H1 (cell line): ENCODE data around the gene RMP24.
A peak's percentile ranks its signal among the peaks of the same experiment; 100 is the strongest.

Experiments
- CTCF ChIA-PET: fragments of 300-600 bp; sonication (Branson Sonifier 250); formaldehyde crosslinking; loops from one replicate; lab custom pipeline; 2021; ENCODE audit not compliant: partially characterized antibody; lab: Charles Lee
- POLR2A ChIA-PET: fragments of 300-600 bp; sonication (Branson Sonifier 250); formaldehyde crosslinking; loops from one replicate; lab custom pipeline; 2021; ENCODE audit warnings: inconsistent platforms; ENCODE audit not compliant: partially characterized antibody; lab: Charles Lee
- DNase-seq, 2 experiments: peaks; one replicate each; pipeline versions ENCODE4 v3.0.0 to v3.0.0-alpha.2; 2010 to 2022; ENCODE audit warnings: low spot score in 2 of 2, low read depth in 1 of 2, mixed read lengths in 1 of 2
- FAIRE-seq: peaks from 2 replicates; lab custom pipeline; 2011; peaks lifted over from hg19 to GRCh38; lab: Jason Lieb, UNC
- H2AFZ ChIP-seq: 2 replicates; pipeline ENCODE4 v1.8.1; 2012; ENCODE audit warnings: low read length, inconsistent platforms
- H2AK5ac ChIP-seq: 2 replicates; pipeline ENCODE4 v1.6.1; 2013; ENCODE audit warnings: low read depth, low read length
- H2BK120ac ChIP-seq: replicated peaks from 2 replicates; pipeline ENCODE3; 2013; ENCODE audit warnings: low read depth, low read length, inconsistent platforms
- H2BK12ac ChIP-seq: 2 replicates; pipeline ENCODE4 v1.6.1; 2013; ENCODE audit warnings: low read depth, low read length
- H2BK15ac ChIP-seq: 2 replicates; pipeline ENCODE4 v1.6.1; 2013; ENCODE audit warnings: low read length
- H2BK20ac ChIP-seq: 2 replicates; pipeline ENCODE4 v1.6.1; 2013; ENCODE audit warnings: low read length
- H2BK5ac ChIP-seq: 2 replicates; pipeline ENCODE4 v1.6.1; 2013; ENCODE audit warnings: low read depth, low read length
- H3K14ac ChIP-seq: 2 replicates; pipeline ENCODE4 v1.6.1; 2013; ENCODE audit warnings: inconsistent platforms; ENCODE audit not compliant: insufficient read length
- H3K18ac ChIP-seq: 2 replicates; pipeline ENCODE4 v1.6.1; 2013; ENCODE audit warnings: low read length; ENCODE audit errors: extremely low read depth
- H3K23ac ChIP-seq: 2 replicates; pipeline ENCODE4 v1.6.1; 2013; ENCODE audit warnings: inconsistent platforms; ENCODE audit not compliant: insufficient read length
- H3K23me2 ChIP-seq: 2 replicates; pipeline ENCODE4 v1.6.1; 2013; ENCODE audit warnings: low read depth, low read length
- H3K27ac ChIP-seq: 2 replicates; pipeline ENCODE4 v1.6.1; 2011; ENCODE audit warnings: low read depth, low read length, inconsistent platforms
- H3K27me3 ChIP-seq, 4 experiments: replicated peaks in 1 of 4; 1 replicate in 1 of 4; 2 replicates in 3 of 4; pipeline versions ENCODE4 v1.6.1 to v1.8.1; 2011 to 2013; ENCODE audit warnings: low read length in 3 of 4, mild to moderate bottlenecking in 3 of 4, inconsistent platforms in 2 of 4, mixed read lengths in 2 of 4, moderate library complexity in 1 of 4; ENCODE audit not compliant: control insufficient read depth in 3 of 4, insufficient read depth in 3 of 4; ENCODE audit errors: extremely low read depth in 1 of 4
- H3K36me3 ChIP-seq, 4 experiments: 2 replicates each; pipeline versions ENCODE4 v1.6.1 to v1.8.1; 2011 to 2013; ENCODE audit warnings: mild to moderate bottlenecking in 4 of 4, low read length in 3 of 4, moderate library complexity in 2 of 4, control low read depth in 1 of 4, inconsistent platforms in 1 of 4; ENCODE audit not compliant: insufficient read depth in 4 of 4, control insufficient read depth in 2 of 4
- H3K4ac ChIP-seq: replicated peaks from 2 replicates; pipeline ENCODE3; 2013; ENCODE audit warnings: low read length, low read depth, mixed read lengths, inconsistent platforms; ENCODE audit not compliant: insufficient read length
- H3K4me1 ChIP-seq, 4 experiments: replicated peaks in 1 of 4; 1 replicate in 1 of 4; 2 replicates in 3 of 4; pipeline versions ENCODE4 v1.6.1 to v1.8.1; 2011 to 2013; ENCODE audit warnings: low read length in 3 of 4, inconsistent platforms in 2 of 4, mixed read lengths in 1 of 4; ENCODE audit not compliant: insufficient read depth in 4 of 4, control insufficient read depth in 3 of 4
- H3K4me2 ChIP-seq, 2 experiments: 2 replicates each; pipeline versions ENCODE4 v1.6.1 to v1.8.1; 2011 to 2013; ENCODE audit warnings: low read depth in 2 of 2, low read length in 2 of 2, control low read depth in 1 of 2, inconsistent platforms in 1 of 2, mild to moderate bottlenecking in 1 of 2; ENCODE audit not compliant: insufficient read depth in 1 of 2
- H3K4me3 ChIP-seq, 4 experiments: fragments of 200-600, 300-600 bp in 1 of 4; sonication (generic), shearing (Covaris generic), sonication (Bioruptor Twin) in 1 of 4; 2 replicates each; pipeline versions ENCODE4 v1.5.1 to v1.8.1; 2011 to 2016; ENCODE audit warnings: low read length in 4 of 4, low read depth in 3 of 4, control low read depth in 2 of 4, inconsistent platforms in 2 of 4, mild to moderate bottlenecking in 2 of 4, mixed read lengths in 1 of 4, moderate library complexity in 1 of 4; ENCODE audit not compliant: insufficient read depth in 2 of 4; ENCODE audit errors: extremely low read depth in 1 of 4
- H3K56ac ChIP-seq: replicated peaks from 2 replicates; pipeline ENCODE3; 2013; ENCODE audit warnings: low read depth, mild to moderate bottlenecking, mixed read lengths, low read length, inconsistent platforms; ENCODE audit not compliant: insufficient read length
- H3K79me1 ChIP-seq: 2 replicates; pipeline ENCODE4 v1.6.1; 2013; ENCODE audit warnings: low read depth, low read length, control low read depth
- H3K79me2 ChIP-seq, 2 experiments: 2 replicates each; pipeline versions ENCODE4 v1.6.1 to v1.8.1; 2012 to 2013; ENCODE audit warnings: low read length in 2 of 2, mild to moderate bottlenecking in 2 of 2, inconsistent platforms in 1 of 2; ENCODE audit not compliant: insufficient read depth in 2 of 2, control insufficient read depth in 1 of 2
- H3K9ac ChIP-seq, 4 experiments: replicated peaks in 1 of 4; 1 replicate in 1 of 4; 2 replicates in 3 of 4; pipeline versions ENCODE4 v1.6.1 to v1.8.1; 2011 to 2013; ENCODE audit warnings: low read depth in 3 of 4, low read length in 3 of 4, control low read depth in 2 of 4, mild to moderate bottlenecking in 2 of 4, moderate library complexity in 2 of 4, inconsistent platforms in 1 of 4; ENCODE audit errors: extremely low read depth in 1 of 4
- H3K9me3 ChIP-seq, 2 experiments: 2 replicates each; pipeline versions ENCODE4 v1.6.1 to v1.8.1; 2012 to 2013; ENCODE audit warnings: mild to moderate bottlenecking in 2 of 2, moderate library complexity in 2 of 2, control low read depth in 1 of 2, inconsistent platforms in 1 of 2, low read depth in 1 of 2, low read length in 1 of 2, mixed read lengths in 1 of 2; ENCODE audit not compliant: insufficient read depth in 2 of 2
- H4K20me1 ChIP-seq, 2 experiments: replicated peaks in 1 of 2; 2 replicates each; pipeline versions ENCODE3 to v1.8.1; 2011 to 2013; ENCODE audit warnings: inconsistent platforms in 2 of 2, low read length in 2 of 2, mild to moderate bottlenecking in 1 of 2; ENCODE audit not compliant: insufficient read depth in 2 of 2, control insufficient read depth in 1 of 2
- H4K5ac ChIP-seq: 2 replicates; pipeline ENCODE4 v1.6.1; 2013; ENCODE audit warnings: low read length, low read depth, mixed read lengths, inconsistent platforms; ENCODE audit not compliant: insufficient read length
- H4K8ac ChIP-seq: 2 replicates; pipeline ENCODE4 v1.8.0; 2013; ENCODE audit warnings: mild to moderate bottlenecking, moderate library complexity, low read length, inconsistent platforms; ENCODE audit not compliant: insufficient read depth; ENCODE audit errors: extremely low read depth
- H4K91ac ChIP-seq: replicated peaks from 2 replicates; pipeline ENCODE3; 2013; ENCODE audit warnings: low read length, mixed read lengths, inconsistent platforms; ENCODE audit not compliant: insufficient read length
- GABPA ChIP-seq: IDR thresholded peaks from 2 replicates; pipeline ENCODE4 v1.6.1; 2011; ENCODE audit warnings: mild to moderate bottlenecking, low read length, moderate library complexity, borderline replicate concordance; ENCODE audit not compliant: insufficient read depth
- PHF8 ChIP-seq: fragments of 200-600 bp; sonication (generic); conservative IDR thresholded peaks from 2 replicates; pipeline ENCODE4 v1.7.1; 2012; ENCODE audit warnings: low read depth, mild to moderate bottlenecking, inconsistent platforms, low read length, moderate library complexity
- WGBS, 2 experiments: shearing (Covaris generic) in 1 of 2; methylation state at CpG; one replicate each; pipeline versions ENCODE4 v1.1.6 to v1.1.7; 2013 to 2015; ENCODE audit warnings: low lambda C conversion rate in 2 of 2, mixed read lengths in 2 of 2, inconsistent platforms in 1 of 2, low coverage in 1 of 2, missing lambda C conversion rate in 1 of 2; ENCODE audit not compliant: insufficient replicate concordance in 2 of 2, insufficient coverage in 1 of 2, insufficient read length in 1 of 2; ENCODE audit errors: extremely low coverage in 1 of 2, missing lambda C conversion rate in 1 of 2; 5-methylcytosine and 5-hydroxymethylcytosine counted together

RMP24 gene

GRCh38 chr18:35923939-35924684 is 48.4 kb upstream of the RMP24 start:
- Histone ChIP-seq H3K36me3 (no peaks in the 10 kb centered on the region; a peak in 1 of 8 replicates), H2AK5ac (no peak overlapping the region), H2AFZ (no peak overlapping the region), H3K4me3 (no peak overlapping the region), H4K5ac (no peak overlapping the region), H3K56ac (no peak overlapping the region), H2BK12ac (no peak overlapping the region), H3K27me3 (no peaks in the 10 kb centered on the region), H3K18ac (no peak overlapping the region), H2BK5ac (no peak overlapping the region), H3K23me2 (no peaks in the 10 kb centered on the region), H3K27ac (no peak overlapping the region), H2BK120ac (no peak overlapping the region), H3K23ac (no peak overlapping the region), H3K4me2 (peak overlapping the region; percentile 7 to 38; a peak in 2 of 4 replicates), H2BK15ac (no peak overlapping the region), H3K4ac (no peak overlapping the region), H4K20me1 (no peaks in the 10 kb centered on the region), H3K9ac (no peak overlapping the region), H3K79me1 (peaks cover 4% of the 10 kb centered on the region; the same call in 1 of the 2 replicates), H4K8ac (no peak overlapping the region; the same call in 1 of the 2 replicates), H3K14ac (no peak overlapping the region), H4K91ac (no peak overlapping the region), H3K9me3 (0 out of 4 replicates have a peak, but pooled peaks cover 0 to 3% of the 10 kb centered on the region in 2 experiments), H3K4me1 (peaks cover 0 to 10% (median 7%) of the 10 kb centered on the region in 4 experiments; a peak in 3 of 7 replicates), H3K79me2 (no peaks in the 10 kb centered on the region), H2BK20ac (no peak overlapping the region)
- DNase-seq (no peak), FAIRE-seq (no peak)
- POLR2A ChIA-PET: interaction anchor here (0.9 to 1.1 kb wide), 2 partner anchors 9 to 18 kb away, joined by 3 read pairs; no protein-coding TSS in a partner anchor
- CTCF ChIA-PET: interaction anchor here (0.8 to 2.3 kb wide), 7 partner anchors 8 to 322 kb away, joined by 3 to 7 read pairs (median 4); no protein-coding TSS in a partner anchor
- WGBS, 2 experiments: 41% methylated on average over 4 of the region's 4 CpGs; no CpG with 5 or more reads in 1 of the 2 experiments
- TF ChIP-seq GABPA: no peak
- TF ChIP-seq PHF8: no peak
